Mononuclear cell (primary cell): ENCODE results near the gene ETF1. TPM values are rescaled to one million over a fixed set of nuclear protein-coding genes. Genes with fewer than 3 reads are reported as not detected.

Experiments used
- H3K27me3 ChIP-seq: 2 replicates; pipeline ENCODE4 v1.6.0; 2011; ENCODE audit warnings: low read length, control low read depth; ENCODE audit not compliant: insufficient read depth
- H3K4me1 ChIP-seq: 2 replicates; pipeline ENCODE4 v1.5.1; 2011; ENCODE audit warnings: mild to moderate bottlenecking, low read length, control low read depth; ENCODE audit not compliant: insufficient read depth
- H3K4me3 ChIP-seq: 2 replicates; pipeline ENCODE4 v1.5.1; 2011; ENCODE audit warnings: mild to moderate bottlenecking, low read length, moderate library complexity
- H3K9me3 ChIP-seq: 2 replicates; pipeline ENCODE4 v1.5.1; 2011; ENCODE audit warnings: low read depth, mild to moderate bottlenecking, control low read depth, low read length
- total RNA-seq: library from RNA; depleted of rRNA; stranded (reverse); fragments of >200 nt; gene quantifications from one replicate; pipeline ENCODE4 v1.2.3, GENCODE V29; 2012

The ETF1 gene
- total RNA-seq, 1 donor, result 189 TPM

GRCh38 chr5:138569782-138570181 is 26.7 kb upstream of the ETF1 start:
- Histone ChIP-seq H3K27me3 (no peaks in the 10 kb centered on the region), H3K4me3 (no peak overlapping the region), H3K9me3 (no peaks in the 10 kb centered on the region), H3K4me1 (peaks cover 31% of the 10 kb centered on the region)

- no peaks in the 10 kb centered on the region for H3K9me3 ChIP-seq
- no peak overlapping the region for H3K4me3 ChIP-seq
- peaks cover 29% of the 10 kb centered on the region for H3K4me1 ChIP-seq
- H3K27me3 ChIP-seq, result no peaks in the 10 kb centered on the region
Observed at GRCh38 chr5:138568061-138568824, 25.2 kb upstream of the ETF1 start.

GRCh38 chr5:138566792-138567191 is 23.8 kb upstream of the ETF1 start:
- H3K4me1 ChIP-seq, result peaks cover 29% of the 10 kb centered on the region

GRCh38 chr5:138565100-138565821 is 22.2 kb upstream of the ETF1 start:
- H3K9me3 ChIP-seq, result no peaks in the 10 kb centered on the region
- H3K4me1 ChIP-seq, result peaks cover 29% of the 10 kb centered on the region
- H3K4me3 ChIP-seq, result no peak overlapping the region
- H3K27me3 ChIP-seq, result no peaks in the 10 kb centered on the region

More at GRCh38 chr5:138566792-138567191, 23.8 kb upstream of the ETF1 start:
- Histone ChIP-seq H3K27me3 (no peaks in the 10 kb centered on the region), H3K9me3 (no peaks in the 10 kb centered on the region), H3K4me3 (no peak overlapping the region)

GRCh38 chr5:138564242-138564641 is 21.2 kb upstream of the ETF1 start:
- Histone ChIP-seq H3K4me1 (peaks cover 29% of the 10 kb centered on the region), H3K9me3 (no peaks in the 10 kb centered on the region), H3K27me3 (no peaks in the 10 kb centered on the region), H3K4me3 (no peak overlapping the region)

- Histone ChIP-seq H3K4me1 (peaks cover 29% of the 10 kb centered on the region), H3K27me3 (no peaks in the 10 kb centered on the region), H3K9me3 (no peaks in the 10 kb centered on the region), H3K4me3 (no peak overlapping the region)
Observed at GRCh38 chr5:138563340-138564118, 20.5 kb upstream of the ETF1 start.

- H3K4me3 ChIP-seq, result no peak overlapping the region
- no peaks in the 10 kb centered on the region for H3K9me3 ChIP-seq
- H3K4me1 ChIP-seq, result peaks cover 15% of the 10 kb centered on the region
- H3K27me3 ChIP-seq, result no peaks in the 10 kb centered on the region
Observed at GRCh38 chr5:138560971-138561370, 17.9 kb upstream of the ETF1 start.

GRCh38 chr5:138559937-138560336 is 16.9 kb upstream of the ETF1 start:
- Histone ChIP-seq H3K27me3 (no peaks in the 10 kb centered on the region), H3K4me3 (no peak overlapping the region), H3K9me3 (no peaks in the 10 kb centered on the region), H3K4me1 (peaks cover 5% of the 10 kb centered on the region)

- H3K27me3 ChIP-seq, result no peaks in the 10 kb centered on the region
- H3K9me3 ChIP-seq, result no peaks in the 10 kb centered on the region
- H3K4me3 ChIP-seq, result no peak overlapping the region
- no peaks in the 10 kb centered on the region for H3K4me1 ChIP-seq
Observed at GRCh38 chr5:138557677-138558076, 14.6 kb upstream of the ETF1 start.

GRCh38 chr5:138554143-138554542 is 11.1 kb upstream of the ETF1 start:
- no peaks in the 10 kb centered on the region for H3K4me1 ChIP-seq
- no peak overlapping the region for H3K4me3 ChIP-seq
- no peaks in the 10 kb centered on the region for H3K27me3 ChIP-seq
- H3K9me3 ChIP-seq, result no peaks in the 10 kb centered on the region

GRCh38 chr5:138553437-138554095 is 10.5 kb upstream of the ETF1 start:
- Histone ChIP-seq H3K27me3 (no peaks in the 10 kb centered on the region), H3K4me3 (no peak overlapping the region), H3K9me3 (no peaks in the 10 kb centered on the region), H3K4me1 (no peaks in the 10 kb centered on the region)

- Histone ChIP-seq H3K27me3 (no peaks in the 10 kb centered on the region), H3K4me1 (no peaks in the 10 kb centered on the region), H3K9me3 (no peaks in the 10 kb centered on the region), H3K4me3 (no peak overlapping the region)
Observed at GRCh38 chr5:138552657-138553056, 9.6 kb upstream of the ETF1 start.

- Histone ChIP-seq H3K4me1 (peaks cover 28% of the 10 kb centered on the region), H3K27me3 (no peaks in the 10 kb centered on the region), H3K9me3 (no peaks in the 10 kb centered on the region), H3K4me3 (no peak overlapping the region)
Observed at GRCh38 chr5:138549414-138549813, 6.4 kb upstream of the ETF1 start.

- peaks cover 49% of the 10 kb centered on the region for H3K4me1 ChIP-seq
- no peak overlapping the region for H3K4me3 ChIP-seq
- H3K27me3 ChIP-seq, result no peaks in the 10 kb centered on the region
- H3K9me3 ChIP-seq, result no peaks in the 10 kb centered on the region
Observed at GRCh38 chr5:138545919-138546562, 3.0 kb upstream of the ETF1 start.
